ENCODE results near the gene ADA. TPM values are rescaled to one million over a fixed set of nuclear protein-coding genes. Genes with fewer than 3 reads are reported as not detected.

Gene ADA
- total and polyA plus RNA-seq, 2 of the 13 experiments (the other 11 are each of a cell fraction or from before 2014, with no cell fraction given) = 2.5 to 11.3 TPM

GRCh38 chr20:44572551-44573500 lies 78.7 kb downstream of the ADA start:
- in situ Hi-C loops (cut with HindIII; ENCODE audit: extremely low pct_ligation_motif_present, low pct_unique_long_range_greater_than_20kb) (no loop called here), intact Hi-C loops (cut with micrococcal nuclease; ENCODE audit: unreplicated experiment) (loop anchor here (10.0 kb wide), 1 partner anchor 562 kb away; no protein-coding TSS in a partner anchor)
- ATAC-seq (peak; percentile 20; the same call in 1 of the 3 replicates), DNase-seq (ENCODE audit: low spot score) (no peak), FAIRE-seq (no peak)
- CTCF ChIA-PET (ENCODE audit: low intra/inter-chr PET ratio, low total read pairs) = no interaction called here
- H3K9me3 ChIP-seq (ENCODE audit: low read length) = no peaks in the 10 kb centered on the region
- H4K20me1 ChIP-seq (ENCODE audit: insufficient read depth, low read length) = no peaks in the 10 kb centered on the region
- H3K79me2 ChIP-seq (ENCODE audit: insufficient read depth, low read length) = no peaks in the 10 kb centered on the region
- no peaks in the 10 kb centered on the region for H3K36me3 ChIP-seq (replicated peaks in 1 of 2; ENCODE audit: control insufficient read depth in 1 of 2, insufficient read depth in 2 of 2, low read length in 2 of 2)
- H2AFZ ChIP-seq (ENCODE audit: low read length) = no peak overlapping the region
- H3K4me1 ChIP-seq (ENCODE audit: insufficient read depth, low read length) = peaks cover 10% of the 10 kb centered on the region; the same call in 1 of the 2 replicates
- H3K4me3 ChIP-seq (replicated peaks in 1 of 3; ENCODE audit: insufficient read depth in 1 of 3, low read depth in 2 of 3, low read length in 3 of 3) = no peak overlapping the region
- TF ChIP-seq ZBTB46 (CRISPR knock-in tag; IDR thresholded peaks at IDR 0.05; ENCODE audit: borderline replicate concordance) = no peak
- peak; percentile 92 for TF ChIP-seq CEBPB (IDR thresholded peaks at IDR 0.05; ENCODE audit: borderline replicate concordance, low read depth, low read length)
- POLR2A ChIA-PET = interaction anchor here (0.9 kb wide), 1 partner anchor 24 kb away, joined by 3 read pairs; no protein-coding TSS in a partner anchor
- WGBS (ENCODE audit: low lambda C conversion rate) = 76% methylated on average over 6 of the region's 6 CpGs
- no peak overlapping the region for H3K27ac ChIP-seq (ENCODE audit: extremely low read length, insufficient read depth, low read length)
- H3K4me2 ChIP-seq (ENCODE audit: low read depth, low read length) = no peak overlapping the region
- no TSS peak for BruUV-seq (replicated peaks)
- no peak overlapping the region for H3K9ac ChIP-seq (ENCODE audit: insufficient read depth, low read depth, low read length)
- H3K27me3 ChIP-seq (ENCODE audit: control insufficient read depth in 1 of 2, insufficient read depth in 2 of 2, low read length in 2 of 2) = no peaks in the 10 kb centered on the region

DNA sequence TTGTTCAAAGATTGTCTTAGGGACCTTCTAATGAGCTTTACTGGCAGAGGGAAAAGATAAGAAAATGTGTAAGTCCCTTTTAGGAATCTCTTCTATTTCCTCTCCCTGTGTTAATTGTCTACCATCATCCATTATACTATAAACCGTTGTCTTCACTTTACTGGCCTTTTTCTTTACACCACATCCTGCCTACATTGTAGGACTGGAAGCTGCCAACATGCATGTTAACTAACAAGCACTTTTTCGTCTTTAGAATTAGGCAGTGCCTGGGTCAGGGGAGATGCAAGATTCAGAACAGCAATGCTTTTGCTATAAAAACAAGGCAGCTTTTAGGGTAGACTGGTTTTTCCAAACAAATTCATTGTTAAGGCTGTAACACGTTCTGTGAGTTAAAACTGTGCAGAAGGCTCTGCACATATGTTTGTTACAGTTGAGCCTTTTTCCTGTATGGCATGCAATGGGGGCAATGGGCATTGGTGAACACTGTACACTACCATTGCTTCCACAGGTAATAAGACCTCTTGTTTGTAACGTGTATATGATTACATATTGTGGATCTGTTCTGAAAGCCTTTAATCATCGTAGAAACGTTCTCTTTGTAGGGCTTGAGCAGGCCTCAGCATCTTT lies 80.0 kb downstream of the ADA start:
- no peak for FAIRE-seq
- no peak for ATAC-seq
- WGBS (ENCODE audit: low lambda C conversion rate) = 72% methylated on average over 6 of the region's 6 CpGs
- no peaks in the 10 kb centered on the region for H3K79me2 ChIP-seq (ENCODE audit: insufficient read depth, low read length)
- H3K27ac ChIP-seq (ENCODE audit: extremely low read length, insufficient read depth, low read length) = no peak overlapping the region
- H3K4me2 ChIP-seq (ENCODE audit: low read depth, low read length) = no peak overlapping the region
- H3K4me3 ChIP-seq (replicated peaks in 1 of 3; ENCODE audit: insufficient read depth in 1 of 3, low read depth in 2 of 3, low read length in 3 of 3) = no peak overlapping the region
- POLR2A ChIA-PET = no interaction called here
- H3K4me1 ChIP-seq (ENCODE audit: insufficient read depth, low read length) = peaks cover 9% of the 10 kb centered on the region; the same call in 1 of the 2 replicates
- H2AFZ ChIP-seq (ENCODE audit: low read length) = no peak overlapping the region
- no peak for DNase-seq (ENCODE audit: low spot score)
- no peaks in the 10 kb centered on the region for H3K9me3 ChIP-seq (ENCODE audit: low read length)
- H3K36me3 ChIP-seq (replicated peaks in 1 of 2; ENCODE audit: control insufficient read depth in 1 of 2, insufficient read depth in 2 of 2, low read length in 2 of 2) = no peaks in the 10 kb centered on the region
- H3K27me3 ChIP-seq (ENCODE audit: control insufficient read depth in 1 of 2, insufficient read depth in 2 of 2, low read length in 2 of 2) = no peaks in the 10 kb centered on the region
- CTCF ChIA-PET (ENCODE audit: low intra/inter-chr PET ratio, low total read pairs) = no interaction called here
- H4K20me1 ChIP-seq (ENCODE audit: insufficient read depth, low read length) = no peaks in the 10 kb centered on the region
- intact Hi-C loops (cut with micrococcal nuclease; ENCODE audit: unreplicated experiment) (loop anchor here (10.0 kb wide), 1 partner anchor 563 kb away; no protein-coding TSS in a partner anchor), in situ Hi-C loops (cut with HindIII; ENCODE audit: extremely low pct_ligation_motif_present, low pct_unique_long_range_greater_than_20kb) (no loop called here)
- TF ChIP-seq ATM (IDR thresholded peaks at IDR 0.05; ENCODE audit: borderline replicate concordance) = no peak
- no peak for TF ChIP-seq NFYB (CRISPR knock-in tag; IDR thresholded peaks at IDR 0.05)
- TF ChIP-seq, protein P1, sequence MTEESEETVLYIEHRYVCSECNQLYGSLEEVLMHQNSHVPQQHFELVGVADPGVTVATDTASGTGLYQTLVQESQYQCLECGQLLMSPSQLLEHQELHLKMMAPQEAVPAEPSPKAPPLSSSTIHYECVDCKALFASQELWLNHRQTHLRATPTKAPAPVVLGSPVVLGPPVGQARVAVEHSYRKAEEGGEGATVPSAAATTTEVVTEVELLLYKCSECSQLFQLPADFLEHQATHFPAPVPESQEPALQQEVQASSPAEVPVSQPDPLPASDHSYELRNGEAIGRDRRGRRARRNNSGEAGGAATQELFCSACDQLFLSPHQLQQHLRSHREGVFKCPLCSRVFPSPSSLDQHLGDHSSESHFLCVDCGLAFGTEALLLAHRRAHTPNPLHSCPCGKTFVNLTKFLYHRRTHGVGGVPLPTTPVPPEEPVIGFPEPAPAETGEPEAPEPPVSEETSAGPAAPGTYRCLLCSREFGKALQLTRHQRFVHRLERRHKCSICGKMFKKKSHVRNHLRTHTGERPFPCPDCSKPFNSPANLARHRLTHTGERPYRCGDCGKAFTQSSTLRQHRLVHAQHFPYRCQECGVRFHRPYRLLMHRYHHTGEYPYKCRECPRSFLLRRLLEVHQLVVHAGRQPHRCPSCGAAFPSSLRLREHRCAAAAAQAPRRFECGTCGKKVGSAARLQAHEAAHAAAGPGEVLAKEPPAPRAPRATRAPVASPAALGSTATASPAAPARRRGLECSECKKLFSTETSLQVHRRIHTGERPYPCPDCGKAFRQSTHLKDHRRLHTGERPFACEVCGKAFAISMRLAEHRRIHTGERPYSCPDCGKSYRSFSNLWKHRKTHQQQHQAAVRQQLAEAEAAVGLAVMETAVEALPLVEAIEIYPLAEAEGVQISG (CRISPR knock-in tag; IDR thresholded peaks at IDR 0.05) = no peak
- no TSS peak for BruUV-seq (replicated peaks)
- no peak overlapping the region for H3K9ac ChIP-seq (ENCODE audit: insufficient read depth, low read depth, low read length)

Measured in HepG2 (cell line).